Naive thymus-derived CD4-positive, alpha-beta T cell (primary cell): ENCODE results near the gene TRIO. TPM values are rescaled to one million over a fixed set of nuclear protein-coding genes. Genes with fewer than 3 reads are reported as not detected.
A peak's percentile ranks its signal among the peaks of the same experiment; 100 is the strongest.

Experiments
- ATAC-seq: fragments of 150-1000 bp; cut with Tn5 transposase; 2 replicates; pipeline ENCODE4 v1.10.0; 2021; ENCODE audit warnings: mild to moderate bottlenecking, moderate library complexity
- CTCF ChIA-PET: fragments of 350-600 bp; sonication (Branson Sonifier 250); formaldehyde crosslinking; loops from one replicate; lab custom pipeline; 2021; ENCODE audit warnings: antibody characterized with exemption; lab: Charles Lee
- POLR2A ChIA-PET: fragments of 350-600 bp; sonication (Branson Sonifier 250); formaldehyde crosslinking; loops from one replicate; lab custom pipeline; 2021; ENCODE audit warnings: antibody characterized with exemption, inconsistent platforms; lab: Charles Lee
- DNase-seq, 9 donors: peaks; one replicate each; pipeline versions ENCODE4 v3.0.0 to v3.0.0-alpha.2; 2020 to 2022; ENCODE audit warnings: mixed read lengths in 1 of 9
- H3K27ac ChIP-seq: one replicate; pipeline ENCODE4 v1.7.0; 2013; ENCODE audit warnings: mild to moderate bottlenecking, low read depth, low read length, moderate library complexity
- H3K27me3 ChIP-seq, 2 donors: one replicate each; pipeline ENCODE4 v1.7.0; 2013; ENCODE audit warnings: low read length in 2 of 2, mild to moderate bottlenecking in 2 of 2, moderate library complexity in 2 of 2; ENCODE audit not compliant: control insufficient read depth in 2 of 2, insufficient read depth in 2 of 2
- H3K36me3 ChIP-seq, 3 experiments: 1 replicate in 2 of 3; 2 replicates in 1 of 3; pipeline ENCODE4 v1.7.0; 2013; ENCODE audit warnings: low read length in 3 of 3, mild to moderate bottlenecking in 3 of 3, moderate library complexity in 1 of 3; ENCODE audit not compliant: insufficient read depth in 3 of 3, control insufficient read depth in 2 of 3
- H3K4me1 ChIP-seq, 2 donors: one replicate each; pipeline ENCODE4 v1.7.0; 2013; ENCODE audit warnings: low read length in 2 of 2, mild to moderate bottlenecking in 2 of 2, moderate library complexity in 1 of 2; ENCODE audit not compliant: control insufficient read depth in 2 of 2, insufficient read depth in 2 of 2
- H3K4me3 ChIP-seq: 2 replicates; pipeline ENCODE4 v1.7.0; 2013; ENCODE audit warnings: mild to moderate bottlenecking, low read length
- H3K9me3 ChIP-seq, 3 experiments: 1 replicate in 2 of 3; 2 replicates in 1 of 3; pipeline ENCODE4 v1.7.0; 2013; ENCODE audit warnings: low read length in 3 of 3; ENCODE audit not compliant: control insufficient read depth in 2 of 3
- H3K27ac Mint-ChIP-seq, 9 donors: one replicate each; pipeline ENCODE4 v1.8.0; 2020 to 2022; ENCODE audit warnings: mixed read lengths in 9 of 9, mild to moderate bottlenecking in 8 of 9, moderate library complexity in 5 of 9, inconsistent platforms in 2 of 9
- H3K27me3 Mint-ChIP-seq, 5 donors: one replicate each; pipeline ENCODE4 v1.8.0; 2021 to 2022; ENCODE audit warnings: mixed read lengths in 5 of 5, mild to moderate bottlenecking in 1 of 5
- H3K36me3 Mint-ChIP-seq, 5 donors: one replicate each; pipeline ENCODE4 v1.8.0; 2020 to 2022; ENCODE audit warnings: mixed read lengths in 5 of 5, mild to moderate bottlenecking in 3 of 5, inconsistent platforms in 1 of 5
- H3K4me1 Mint-ChIP-seq, 7 donors: one replicate each; pipeline ENCODE4 v1.8.0; 2020 to 2022; ENCODE audit warnings: mixed read lengths in 7 of 7, mild to moderate bottlenecking in 3 of 7, inconsistent platforms in 1 of 7
- H3K4me3 Mint-ChIP-seq, 10 donors: one replicate each; pipeline ENCODE4 v1.8.0; 2020 to 2022; ENCODE audit warnings: mild to moderate bottlenecking in 10 of 10, mixed read lengths in 10 of 10, moderate library complexity in 6 of 10, inconsistent platforms in 2 of 10
- H3K9me3 Mint-ChIP-seq, 11 donors: one replicate each; pipeline ENCODE4 v1.8.0; 2020 to 2022; ENCODE audit warnings: mixed read lengths in 11 of 11, mild to moderate bottlenecking in 4 of 11, inconsistent platforms in 1 of 11, moderate library complexity in 1 of 11
- intact Hi-C, 2 donors: fragments of 100-400 bp; cut with micrococcal nuclease; formaldehyde crosslinking; loops; one replicate each; pipeline ENCODE4 v1.15.1; 2023
- polyA plus RNA-seq, 2 donors: library from polyadenylated mRNA; unstranded; fragments of 300-500 nt; fragmentation: Illumina TruSeq; gene quantifications; one replicate each; pipeline ENCODE4 v1.2.3, GENCODE V29; 2021
- total RNA-seq, 6 experiments: library from RNA in 5 of 6; stranded (reverse) in 5 of 6; gene quantifications; 1 replicate in 5 of 6; 2 replicates in 1 of 6; pipeline ENCODE4 v1.2.3 and lab custom pipeline; 2021 to 2026

The TRIO gene
- total and polyA plus RNA-seq, 7 experiments from 2014 or later = 0.16 to 45.9 (median 5.7) TPM

DNA sequence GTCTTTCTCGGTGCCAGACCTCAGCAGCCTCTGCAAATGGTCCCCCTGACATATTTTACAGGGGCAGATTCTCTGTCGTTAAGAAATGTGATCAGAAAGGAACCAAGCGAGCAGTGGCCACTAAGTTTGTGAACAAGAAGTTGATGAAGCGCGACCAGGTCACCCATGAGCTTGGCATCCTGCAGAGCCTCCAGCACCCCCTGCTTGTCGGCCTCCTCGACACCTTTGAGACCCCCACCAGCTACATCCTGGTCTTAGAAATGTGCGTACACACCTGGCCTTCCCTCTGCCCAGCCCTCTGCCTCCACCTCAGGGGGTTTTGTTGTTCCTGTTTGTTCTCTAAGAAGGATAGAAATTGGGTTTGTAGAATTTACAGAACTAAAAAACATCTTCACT lies 361.2 kb downstream of the TRIO start:
- ATAC-seq = no peak
- Mint-ChIP-seq H3K27me3 (no peaks in the 10 kb centered on the region), H3K27ac (no peak overlapping the region), H3K4me3 (no peak overlapping the region), H3K36me3 (no peaks in the 10 kb centered on the region), H3K4me1 (peaks cover 0 to 2% (median 0%) of the 10 kb centered on the region in 7 donors), H3K9me3 (no peaks in the 10 kb centered on the region)
- H3K4me3 ChIP-seq = no peak overlapping the region
- no peaks in the 10 kb centered on the region for H3K4me1 ChIP-seq
- H3K36me3 ChIP-seq = no peaks in the 10 kb centered on the region
- intact Hi-C loops = no loop called here
- H3K27me3 ChIP-seq = no peaks in the 10 kb centered on the region
- H3K27ac ChIP-seq = no peak overlapping the region
- H3K9me3 ChIP-seq = no peaks in the 10 kb centered on the region
- CTCF ChIA-PET = interaction anchor here (0.6 kb wide), 1 partner anchor 124 kb away, joined by 3 read pairs; no protein-coding TSS in a partner anchor
- no peak for DNase-seq
- POLR2A ChIA-PET = no interaction called here

DNA sequence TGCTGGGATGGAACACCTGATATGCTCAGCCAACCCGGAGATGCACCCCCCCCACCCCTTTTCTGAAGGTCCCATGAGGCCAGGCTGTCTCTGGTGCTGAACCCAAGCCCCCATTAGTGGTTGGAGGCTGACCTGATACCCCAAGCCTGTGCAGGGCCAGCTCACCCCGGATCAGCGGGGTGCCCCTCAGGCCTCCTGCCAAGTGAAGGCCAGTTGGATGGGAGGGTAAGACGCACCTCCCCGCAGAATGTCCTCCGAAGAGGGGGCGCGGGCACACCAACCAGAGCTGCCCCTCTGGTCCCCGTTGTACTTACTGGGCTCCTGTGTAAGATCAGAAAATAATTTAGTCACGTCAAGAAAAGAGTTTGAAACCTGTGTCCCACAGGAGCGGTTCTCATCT lies 361.7 kb downstream of the TRIO start:
- CTCF ChIA-PET = interaction anchor here (0.6 kb wide), 1 partner anchor 123 kb away, joined by 3 read pairs; no protein-coding TSS in a partner anchor
- Histone ChIP-seq H3K27ac (no peak overlapping the region), H3K4me3 (no peak overlapping the region), H3K36me3 (no peaks in the 10 kb centered on the region), H3K4me1 (no peaks in the 10 kb centered on the region), H3K27me3 (no peaks in the 10 kb centered on the region), H3K9me3 (no peaks in the 10 kb centered on the region)
- Mint-ChIP-seq H3K27me3 (no peaks in the 10 kb centered on the region), H3K4me3 (no peak overlapping the region), H3K27ac (no peak overlapping the region), H3K9me3 (no peaks in the 10 kb centered on the region), H3K4me1 (peaks cover 0 to 2% (median 0%) of the 10 kb centered on the region in 7 donors), H3K36me3 (no peaks in the 10 kb centered on the region)
- intact Hi-C loops = no loop called here
- POLR2A ChIA-PET = no interaction called here
- ATAC-seq (peak; percentile 12), DNase-seq (no peak)

- no peaks in the 10 kb centered on the region for H3K27me3 ChIP-seq
- Mint-ChIP-seq H3K27me3 (no peaks in the 10 kb centered on the region), H3K36me3 (no peaks in the 10 kb centered on the region), H3K4me3 (no peak overlapping the region), H3K9me3 (no peaks in the 10 kb centered on the region), H3K4me1 (peaks cover 0 to 2% (median 0%) of the 10 kb centered on the region in 7 donors), H3K27ac (no peak overlapping the region)
- ATAC-seq = no peak
- no peak overlapping the region for H3K4me3 ChIP-seq
- intact Hi-C loops = no loop called here
- DNase-seq = no peak
- ChIA-PET CTCF (no interaction called here), POLR2A (no interaction called here)
- H3K36me3 ChIP-seq = no peaks in the 10 kb centered on the region
- no peak overlapping the region for H3K27ac ChIP-seq
- no peaks in the 10 kb centered on the region for H3K9me3 ChIP-seq
- H3K4me1 ChIP-seq = no peaks in the 10 kb centered on the region
Observed at GRCh38 chr5:14505310-14506139, 362.4 kb downstream of the TRIO start.

- Mint-ChIP-seq H3K36me3 (no peaks in the 10 kb centered on the region), H3K4me3 (no peak overlapping the region), H3K9me3 (no peaks in the 10 kb centered on the region), H3K27me3 (no peaks in the 10 kb centered on the region), H3K4me1 (peaks cover 0 to 2% (median 0%) of the 10 kb centered on the region in 7 donors), H3K27ac (no peak overlapping the region)
- intact Hi-C loops = no loop called here
- DNase-seq (no peak), ATAC-seq (no peak)
- Histone ChIP-seq H3K4me3 (no peak overlapping the region), H3K36me3 (no peaks in the 10 kb centered on the region), H3K27me3 (no peaks in the 10 kb centered on the region), H3K4me1 (no peaks in the 10 kb centered on the region), H3K27ac (no peak overlapping the region), H3K9me3 (no peaks in the 10 kb centered on the region)
- ChIA-PET CTCF (no interaction called here), POLR2A (no interaction called here)
Observed at GRCh38 chr5:14506140-14506538, 363.0 kb downstream of the TRIO start.

- DNase-seq (no peak), ATAC-seq (no peak)
- no peak overlapping the region for H3K4me3 ChIP-seq
- H3K27me3 ChIP-seq = no peaks in the 10 kb centered on the region
- no peaks in the 10 kb centered on the region for H3K4me1 ChIP-seq
- ChIA-PET POLR2A (no interaction called here), CTCF (no interaction called here)
- no peaks in the 10 kb centered on the region for H3K36me3 ChIP-seq
- no peaks in the 10 kb centered on the region for H3K4me1 Mint-ChIP-seq
- H3K9me3 ChIP-seq = no peaks in the 10 kb centered on the region
- no peak overlapping the region for H3K4me3 Mint-ChIP-seq
- intact Hi-C loops = no loop called here
- H3K9me3 Mint-ChIP-seq = peaks cover 0 to 1% (median 0%) of the 10 kb centered on the region in 11 donors
- H3K36me3 Mint-ChIP-seq = no peaks in the 10 kb centered on the region
- no peaks in the 10 kb centered on the region for H3K27me3 Mint-ChIP-seq
- no peak overlapping the region for H3K27ac ChIP-seq
- H3K27ac Mint-ChIP-seq = no peak overlapping the region
Observed at GRCh38 chr5:14506661-14507060, 363.5 kb downstream of the TRIO start.

DNA sequence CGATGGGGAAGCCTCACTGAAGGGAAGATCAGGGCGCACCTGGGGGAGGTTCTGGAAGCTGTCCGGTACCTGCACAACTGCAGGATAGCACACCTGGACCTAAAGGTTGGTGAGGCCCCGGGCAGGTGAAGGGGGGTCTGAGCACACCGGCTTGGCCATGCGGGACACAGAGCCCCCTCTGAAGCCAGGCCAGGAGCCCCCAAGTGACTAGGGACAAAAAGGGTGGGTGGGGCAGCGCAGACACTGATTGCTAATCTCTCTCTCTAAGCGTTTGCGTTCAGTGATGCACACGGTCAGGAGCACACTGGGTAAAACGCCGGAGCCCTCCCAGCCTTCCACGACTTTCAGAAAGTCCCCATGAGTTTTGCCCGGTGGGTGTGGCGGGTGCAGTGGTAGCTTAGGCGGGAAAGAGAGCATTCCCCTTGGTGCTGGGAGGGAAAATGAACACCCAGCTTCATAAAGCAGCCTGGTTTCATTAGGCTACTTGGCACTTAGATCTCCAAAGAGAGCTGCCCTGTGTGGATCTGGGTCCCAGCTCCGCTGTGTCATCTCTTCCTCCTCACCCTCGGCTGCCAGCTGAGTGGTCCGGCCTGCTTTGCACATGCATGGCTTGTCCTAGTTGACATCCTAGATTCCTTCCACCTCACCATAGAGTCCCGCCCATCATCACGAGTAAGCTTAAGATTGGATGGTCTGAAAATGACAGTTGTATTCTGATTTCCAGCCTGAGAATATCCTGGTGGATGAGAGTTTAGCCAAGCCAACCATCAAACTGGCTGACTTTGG lies 364.2 kb downstream of the TRIO start:
- H3K4me3 ChIP-seq = no peak overlapping the region
- ATAC-seq (no peak), DNase-seq (no peak)
- Mint-ChIP-seq H3K36me3 (no peaks in the 10 kb centered on the region), H3K27me3 (no peaks in the 10 kb centered on the region), H3K27ac (no peak overlapping the region), H3K4me1 (no peaks in the 10 kb centered on the region), H3K9me3 (peaks cover 0 to 1% (median 0%) of the 10 kb centered on the region in 11 donors), H3K4me3 (no peak overlapping the region)
- H3K4me1 ChIP-seq = no peaks in the 10 kb centered on the region
- CTCF ChIA-PET = no interaction called here
- no peaks in the 10 kb centered on the region for H3K36me3 ChIP-seq
- H3K27ac ChIP-seq = no peak overlapping the region
- no peaks in the 10 kb centered on the region for H3K27me3 ChIP-seq
- POLR2A ChIA-PET = no interaction called here
- no peaks in the 10 kb centered on the region for H3K9me3 ChIP-seq
- intact Hi-C loops = no loop called here
